HG03095 (cell line): ENCODE results near the gene SLC2A11.

ENCODE experiments used
- ATAC-seq: cut with Tn5 transposase; IDR thresholded peaks from one replicate; pipeline ENCODE4 v1.9.1; 2021; ENCODE audit warnings: moderate library complexity; ENCODE audit not compliant: unreplicated experiment

SLC2A11 gene, protein sequence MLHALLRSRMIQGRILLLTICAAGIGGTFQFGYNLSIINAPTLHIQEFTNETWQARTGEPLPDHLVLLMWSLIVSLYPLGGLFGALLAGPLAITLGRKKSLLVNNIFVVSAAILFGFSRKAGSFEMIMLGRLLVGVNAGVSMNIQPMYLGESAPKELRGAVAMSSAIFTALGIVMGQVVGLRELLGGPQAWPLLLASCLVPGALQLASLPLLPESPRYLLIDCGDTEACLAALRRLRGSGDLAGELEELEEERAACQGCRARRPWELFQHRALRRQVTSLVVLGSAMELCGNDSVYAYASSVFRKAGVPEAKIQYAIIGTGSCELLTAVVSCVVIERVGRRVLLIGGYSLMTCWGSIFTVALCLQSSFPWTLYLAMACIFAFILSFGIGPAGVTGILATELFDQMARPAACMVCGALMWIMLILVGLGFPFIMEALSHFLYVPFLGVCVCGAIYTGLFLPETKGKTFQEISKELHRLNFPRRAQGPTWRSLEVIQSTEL

GRCh38 chr22:23857606-23858483, at the start of gene SLC2A11:
Gene SLC2A11, plus strand, starts transcription at chr22:23857875. Its CDS starts 125 bp downstream, at chr22:23858000.
- peak; percentile 83 for ATAC-seq

DNA sequence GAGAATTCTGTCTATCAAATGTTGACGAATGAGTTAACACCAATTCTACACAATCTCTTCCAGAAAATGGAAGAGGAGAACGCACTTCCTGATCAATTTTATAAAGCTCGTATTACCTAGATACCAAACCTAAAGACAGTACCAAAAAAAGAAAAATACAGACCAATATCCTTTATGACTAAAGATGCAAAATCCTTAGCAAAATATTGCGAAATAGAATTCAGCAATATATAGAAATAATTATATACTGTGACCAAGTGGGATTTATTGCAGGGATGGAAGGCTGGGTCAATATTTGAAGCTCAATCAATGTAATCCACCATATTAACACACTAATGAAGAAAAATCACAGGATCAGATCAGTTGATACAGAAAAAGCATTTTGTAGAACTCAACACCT, 45.3 kb upstream of the SLC2A11 start:
- no peak for ATAC-seq

GRCh38 chr22:23815541-23816155, 42.0 kb upstream of the SLC2A11 start:
- no peak for ATAC-seq

- no peak for ATAC-seq
Measured at GRCh38 chr22:23816156-23816976, 41.3 kb upstream of the SLC2A11 start.

GRCh38 chr22:23817146-23817545, 40.5 kb upstream of the SLC2A11 start:
- no peak for ATAC-seq

DNA sequence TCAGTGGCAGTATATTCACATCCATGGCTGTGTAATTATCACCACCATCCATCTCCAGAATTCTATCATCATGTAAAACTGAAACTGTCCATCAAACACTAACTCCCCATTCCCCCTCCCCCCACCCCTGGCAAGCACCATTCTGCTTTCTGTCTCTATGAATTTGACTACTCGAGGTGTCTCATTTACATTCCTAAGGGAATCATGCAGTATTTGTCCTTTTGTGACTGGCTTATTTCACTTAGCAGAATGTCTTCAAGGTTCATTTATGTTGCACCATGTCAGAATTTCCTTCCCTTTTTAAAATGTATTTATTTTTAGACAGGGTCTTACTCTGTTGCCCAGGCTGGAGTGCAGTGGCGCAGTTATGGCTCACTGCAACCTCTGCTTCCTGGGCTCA, 39.1 kb upstream of the SLC2A11 start:
- no peak for ATAC-seq

DNA sequence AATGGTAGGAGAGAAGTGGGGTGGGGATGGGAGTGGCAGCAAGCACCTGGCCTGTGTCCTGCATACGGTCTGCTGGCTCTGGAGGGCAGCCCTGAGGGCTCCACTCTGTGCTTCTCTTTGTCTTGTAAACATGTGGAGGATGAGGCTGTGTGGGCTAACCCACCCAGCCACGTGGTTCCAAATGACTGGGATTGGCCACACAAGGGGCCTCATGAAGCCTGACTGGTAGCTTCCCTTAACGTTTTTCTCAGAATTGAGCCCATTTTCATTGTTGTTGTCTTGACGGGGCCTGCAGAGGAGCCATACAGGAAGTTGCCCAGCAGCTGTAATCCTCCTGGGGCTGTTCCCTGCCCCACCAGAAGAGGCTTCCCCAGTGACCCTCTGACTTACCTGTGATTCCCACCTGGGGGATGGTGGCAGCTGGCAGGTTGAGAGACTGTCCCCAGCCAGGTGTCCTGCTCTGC, 36.9 kb upstream of the SLC2A11 start:
- ATAC-seq, result no peak

GRCh38 chr22:23822101-23822671, 35.5 kb upstream of the SLC2A11 start:
- ATAC-seq, result no peak

DNA sequence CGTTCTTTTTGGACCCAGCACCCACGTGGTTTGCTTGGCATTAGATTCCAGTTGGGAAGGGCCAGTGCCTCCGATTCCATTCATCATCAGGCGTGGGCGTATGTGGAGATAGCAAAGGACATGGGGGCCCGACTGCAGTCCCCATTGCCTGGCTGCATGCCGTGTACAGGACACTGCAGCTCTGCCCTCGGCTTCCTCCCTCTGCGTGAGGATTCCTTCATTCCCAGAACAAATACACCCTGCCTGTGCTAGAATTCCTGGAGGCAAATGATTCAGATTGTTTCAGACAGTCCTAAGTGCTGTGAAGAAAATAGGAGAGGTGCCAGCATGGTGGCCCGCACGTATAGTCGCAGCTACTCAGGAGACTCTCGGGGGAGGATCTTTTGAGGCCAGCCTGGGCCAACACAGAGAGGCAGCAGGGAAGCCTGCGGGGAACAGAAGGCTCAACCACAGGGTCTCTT, 34.3 kb upstream of the SLC2A11 start:
- no peak for ATAC-seq

DNA sequence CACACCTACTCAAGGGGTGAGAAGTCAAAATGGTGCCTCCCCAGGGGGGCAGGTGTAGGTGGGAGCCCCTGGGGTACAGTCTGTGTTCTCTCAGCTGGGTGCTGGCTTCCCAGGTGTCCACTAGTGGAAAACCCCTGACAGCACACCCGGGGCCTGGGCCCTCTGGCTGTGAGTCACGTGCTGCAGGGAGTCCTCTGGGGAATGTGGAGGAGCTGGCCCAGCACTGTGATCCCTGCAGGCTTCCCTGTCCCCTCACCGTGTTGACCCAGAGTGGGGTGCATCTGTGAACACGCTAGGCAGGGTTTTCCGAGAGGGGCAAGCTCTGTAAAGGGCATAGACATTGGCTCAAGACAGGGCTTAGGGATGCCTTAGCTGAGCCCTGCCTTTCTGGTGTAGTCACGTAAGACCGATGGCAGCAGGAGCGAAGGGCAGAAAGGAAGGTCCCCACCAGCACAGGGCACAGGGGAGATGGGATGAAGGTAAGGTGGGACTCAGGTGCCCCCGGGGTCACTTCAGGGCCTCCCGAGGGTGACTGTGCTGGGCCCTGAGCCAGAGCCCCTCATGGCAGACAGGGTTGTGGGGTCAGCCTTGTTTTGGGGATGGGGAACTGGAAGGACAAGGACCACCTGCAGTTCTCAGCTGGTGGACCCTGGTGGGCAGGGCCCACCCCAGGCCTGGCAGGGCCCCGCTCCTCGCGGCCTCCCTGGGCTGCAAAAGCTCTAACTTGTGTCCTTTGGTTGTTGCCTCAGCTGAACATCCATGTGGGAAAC, 33.0 kb upstream of the SLC2A11 start:
- ATAC-seq, result no peak

GRCh38 chr22:23825246-23825905, 32.3 kb upstream of the SLC2A11 start:
- ATAC-seq, result no peak

DNA sequence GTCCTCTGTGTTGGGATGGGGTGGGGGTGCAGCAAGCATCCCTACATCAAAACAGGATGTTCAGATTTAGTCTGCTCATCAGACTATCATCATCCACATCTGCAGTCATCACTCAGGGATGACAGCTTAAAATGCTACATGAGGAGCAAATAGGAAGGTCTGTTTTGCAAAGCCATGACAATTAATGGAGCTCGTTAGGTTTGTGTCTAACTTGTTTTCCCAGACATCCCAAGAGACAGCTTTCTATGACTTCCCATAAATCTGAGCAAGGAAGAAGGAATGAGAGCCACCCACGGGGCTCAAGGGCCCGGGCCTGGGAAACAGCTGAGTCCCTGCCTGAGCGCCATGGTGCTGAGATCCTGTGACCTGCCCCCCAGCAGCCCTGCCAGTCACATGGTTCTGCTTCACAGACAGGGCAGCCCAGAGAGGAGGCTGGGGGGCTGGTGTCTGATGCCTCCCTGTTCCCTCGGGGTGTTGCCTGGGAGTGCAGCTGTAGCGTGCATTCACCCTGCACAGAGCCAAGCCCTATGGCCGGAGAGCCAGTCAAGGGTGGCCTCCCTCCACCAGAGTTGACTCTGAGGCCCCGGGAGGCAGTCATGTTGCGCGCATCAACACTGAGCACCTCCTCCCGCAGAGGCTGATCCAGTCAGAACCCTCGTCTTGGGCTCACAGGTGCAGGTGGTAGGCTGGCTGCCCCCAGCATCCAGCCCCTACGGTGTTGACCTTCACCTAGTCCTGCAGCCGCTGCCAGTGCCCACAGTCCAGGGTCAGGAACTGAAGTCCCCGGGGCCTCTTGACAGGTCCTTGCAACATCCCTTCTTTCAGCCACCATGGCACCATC, 30.9 kb upstream of the SLC2A11 start:
- ATAC-seq, result no peak

DNA sequence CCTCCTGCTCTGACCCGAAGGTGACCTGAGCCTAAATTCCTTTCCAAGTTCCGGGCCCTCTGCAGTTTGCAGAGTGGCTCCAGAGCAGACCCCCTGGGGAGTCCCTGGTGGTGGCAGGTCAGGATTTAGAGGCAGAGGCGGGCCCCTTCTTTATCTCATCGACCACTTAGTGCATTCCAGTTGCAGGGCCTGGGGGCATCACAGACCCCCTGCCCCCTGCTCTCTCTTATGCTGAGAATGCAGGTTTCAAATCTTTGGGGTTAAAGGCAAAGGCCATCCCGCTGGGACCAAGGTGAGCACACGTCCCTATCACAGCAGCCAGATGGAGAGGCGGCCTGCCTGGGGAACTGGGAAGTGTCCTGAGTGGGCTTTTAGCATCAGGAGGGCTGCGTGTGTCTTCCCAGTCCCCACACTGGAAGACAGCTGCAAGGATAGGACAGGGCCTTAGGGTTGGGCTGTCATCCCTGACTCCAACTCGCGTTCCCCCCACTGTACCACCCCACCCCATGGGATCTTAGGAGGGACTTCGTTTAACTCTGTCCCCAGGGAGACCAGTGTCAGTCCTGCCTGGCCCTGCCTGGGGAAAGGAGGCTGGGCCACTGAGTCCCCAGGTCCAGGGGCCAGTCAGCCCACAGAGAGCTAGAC, 30.2 kb upstream of the SLC2A11 start:
- no peak for ATAC-seq

DNA sequence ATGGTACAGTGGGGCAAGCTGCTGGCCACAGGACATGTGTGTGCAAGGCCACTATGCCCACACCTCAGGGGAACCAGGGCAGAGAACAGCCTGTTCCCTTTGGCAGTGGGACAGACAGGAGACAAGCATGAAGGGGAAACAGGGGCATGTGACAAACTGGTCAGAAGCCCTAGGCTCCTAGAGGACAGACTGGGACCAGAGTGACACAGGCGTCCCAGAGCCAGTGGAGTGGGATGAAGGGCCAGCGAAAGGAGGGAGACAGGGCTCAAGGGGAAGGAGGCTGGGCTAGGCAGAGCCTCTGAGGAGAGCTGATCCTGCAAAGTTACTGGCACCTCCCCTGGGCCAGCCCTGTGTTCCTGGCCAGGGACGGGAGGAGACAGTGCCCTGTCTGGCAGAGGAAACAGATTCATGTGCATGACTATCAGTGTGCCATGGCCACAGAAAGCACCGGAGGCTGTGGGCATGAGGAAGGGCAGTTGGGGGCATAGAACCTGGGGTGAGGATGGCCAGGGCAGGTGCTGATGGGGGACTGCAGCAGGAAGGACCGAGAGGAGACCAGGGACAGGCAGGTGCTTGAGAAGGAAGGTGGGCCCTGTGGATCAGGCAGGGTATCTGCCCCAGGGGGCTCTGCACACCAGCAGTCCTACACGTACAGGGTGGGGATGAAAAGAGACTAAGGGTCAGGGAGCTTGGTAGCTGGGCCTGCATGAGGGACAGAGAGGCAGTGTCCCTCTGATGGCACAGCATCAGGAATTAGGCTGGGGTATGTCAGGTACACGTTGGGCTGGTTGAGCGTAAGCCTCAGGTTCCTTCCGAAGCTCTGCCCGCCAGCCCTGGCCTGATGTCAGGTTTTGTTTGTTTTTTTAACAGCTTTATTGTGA, 28.6 kb upstream of the SLC2A11 start:
- ATAC-seq, result no peak

DNA sequence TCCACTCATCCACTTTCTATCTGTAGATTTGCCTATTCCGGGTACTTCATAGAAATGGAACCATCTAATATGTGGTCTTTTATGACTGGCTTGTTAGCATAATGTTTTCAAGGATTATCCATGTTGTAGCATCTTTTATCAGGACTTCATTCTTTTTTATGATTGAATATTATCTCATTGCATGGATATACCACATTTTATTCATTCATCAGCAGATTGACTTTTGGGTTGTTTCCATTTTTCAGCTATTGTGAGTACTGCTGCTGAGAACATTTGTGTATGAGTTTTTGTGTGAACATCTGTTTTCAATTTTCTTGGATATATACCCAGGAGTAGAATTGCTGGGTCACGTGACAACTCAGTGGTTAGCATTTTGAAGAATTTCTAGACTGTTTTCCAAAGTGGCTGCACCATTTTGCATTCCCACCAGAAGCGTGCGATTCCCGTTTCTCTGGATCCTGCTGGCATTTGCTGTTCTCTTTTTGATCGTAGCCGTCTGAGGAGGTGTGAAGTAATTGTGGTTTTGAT, 27.8 kb upstream of the SLC2A11 start:
- no peak for ATAC-seq

DNA sequence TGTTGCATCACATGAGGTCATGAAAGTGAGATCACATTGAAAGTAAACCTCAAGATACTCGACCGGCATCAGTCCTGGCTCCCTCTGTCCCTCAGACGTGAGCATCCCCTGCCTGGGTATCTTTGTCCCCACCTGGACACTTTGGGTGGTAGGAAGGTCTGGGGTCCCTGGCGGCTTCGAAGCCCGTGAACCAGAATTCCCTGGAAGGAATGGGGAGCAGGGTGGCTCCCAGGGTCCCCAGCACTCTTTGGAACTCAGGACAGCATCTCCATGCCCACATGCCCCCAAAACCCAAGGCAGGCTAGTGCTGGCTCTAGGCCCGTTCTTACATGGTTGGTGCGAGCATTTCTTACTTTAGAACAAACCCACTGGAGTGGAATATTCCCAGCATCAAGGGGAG, 26.4 kb upstream of the SLC2A11 start:
- ATAC-seq, result no peak
